Activated CD8-positive, alpha-beta memory T cell treated with anti-CD3 and anti-CD28 coated beads for 4 hours (primary cell): ENCODE data around the gene FAM149A.

Source experiments
- DNase-seq, 2 donors: peaks; one replicate each; pipeline ENCODE4 v3.0.0-alpha.2; 2020; ENCODE audit warnings: low read depth in 2 of 2

The FAM149A gene

GRCh38 chr4:186158966-186159365, 54.5 kb downstream of the FAM149A start:
- no peak for DNase-seq

GRCh38 chr4:186159613-186160012, 55.1 kb downstream of the FAM149A start:
- no peak for DNase-seq

GRCh38 chr4:186161138-186161537, 56.6 kb downstream of the FAM149A start:
- DNase-seq: no peak

GRCh38 chr4:186166852-186167512, 62.5 kb downstream of the FAM149A start:
- DNase-seq: no peak

- no peak for DNase-seq
Observed at GRCh38 chr4:186167605-186168004, 63.1 kb downstream of the FAM149A start.

GRCh38 chr4:186168750-186169149, 64.2 kb downstream of the FAM149A start:
- no peak for DNase-seq

GRCh38 chr4:186169333-186169944, 64.9 kb downstream of the FAM149A start:
- DNase-seq: no peak

GRCh38 chr4:186169945-186170802, 65.7 kb downstream of the FAM149A start:
- DNase-seq: no peak

GRCh38 chr4:186170966-186171365, 66.5 kb downstream of the FAM149A start:
- no peak for DNase-seq

GRCh38 chr4:186172546-186172945, 68.0 kb downstream of the FAM149A start:
- DNase-seq: no peak

GRCh38 chr4:186188107-186188506, 83.6 kb downstream of the FAM149A start:
- DNase-seq: no peak

GRCh38 chr4:186189656-186190055, 85.2 kb downstream of the FAM149A start:
- DNase-seq: no peak

GRCh38 chr4:186190581-186191199, 86.2 kb downstream of the FAM149A start:
- DNase-seq: peak in 1 of 2 donors; percentile 14

GRCh38 chr4:186191200-186192065, 86.9 kb downstream of the FAM149A start, which contains the start of gene CYP4V2:
TSS of gene CYP4V2 (plus strand) at chr4:186191567. CDS start at chr4:186191824, 257 bp downstream.
- DNase-seq: peak; percentile 66 to 79

- DNase-seq: no peak
Observed at GRCh38 chr4:186192066-186192612, 87.6 kb downstream of the FAM149A start.

- no peak for DNase-seq
Observed at GRCh38 chr4:186193851-186194250, 89.3 kb downstream of the FAM149A start.

- no peak for DNase-seq
Observed at GRCh38 chr4:186196063-186196462, 91.6 kb downstream of the FAM149A start.

- DNase-seq: no peak
Observed at GRCh38 chr4:186200516-186200915, 96.0 kb downstream of the FAM149A start.

GRCh38 chr4:186201010-186201409, 96.5 kb downstream of the FAM149A start:
- no peak for DNase-seq

GRCh38 chr4:186201535-186202230, 97.2 kb downstream of the FAM149A start:
- DNase-seq: peak in 1 of 2 donors; percentile 41
